ENCODE measurements around the gene IQSEC3. TPM values are rescaled to one million over a fixed set of nuclear protein-coding genes. Genes with fewer than 3 reads are reported as not detected.
"Not testable (repeated sequence)": the region's sequence is repeated elsewhere in the genome, so short reads cannot be mapped to it uniquely, and the experiment has no call there.

The IQSEC3 gene
- total RNA-seq, 1 donor from 2014 or later, result 8.8 TPM

DNA sequence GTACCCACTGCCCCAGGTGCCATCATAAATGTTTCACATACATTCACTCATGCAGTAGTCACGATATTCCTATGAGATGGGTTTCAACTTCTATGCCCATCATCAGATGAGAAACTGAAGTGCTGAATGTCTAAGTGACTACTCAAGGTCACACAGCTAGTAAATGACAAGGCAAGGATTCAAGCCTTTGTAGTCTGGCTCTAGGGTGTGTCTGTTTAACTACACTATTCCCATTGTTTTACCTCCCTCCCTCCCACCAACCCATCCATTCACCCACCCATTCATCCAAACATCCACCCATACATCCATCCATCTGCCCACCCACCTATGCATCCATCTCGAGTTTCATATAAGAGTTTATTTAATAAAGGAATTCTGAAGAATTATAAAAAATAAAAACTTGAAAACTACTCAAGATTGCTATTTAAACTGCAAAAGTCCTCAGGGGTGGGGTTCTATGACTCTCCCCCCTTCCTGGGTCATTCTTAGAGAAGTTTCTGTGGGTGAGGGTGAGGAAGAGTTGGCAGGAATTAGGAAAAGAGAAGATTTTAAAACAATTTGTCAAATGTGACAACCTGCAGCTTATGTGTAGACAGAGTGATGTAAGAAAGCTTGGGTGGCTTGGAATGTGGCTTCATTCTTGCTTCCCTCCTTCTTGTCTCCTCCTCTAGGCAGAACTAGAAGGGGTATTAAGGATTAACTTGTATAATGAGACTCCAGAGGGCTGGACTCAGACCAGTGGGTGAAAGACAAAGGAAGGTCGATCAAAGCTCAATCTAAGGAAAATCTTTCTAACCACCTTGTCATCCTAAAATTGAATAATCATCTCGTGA lies 13.4 kb upstream of the IQSEC3 start:
- H3K27ac Mint-ChIP-seq; H3K4me3 Mint-ChIP-seq; H3K9me3 Mint-ChIP-seq; H3K36me3 Mint-ChIP-seq; DNase-seq (ENCODE audit: low spot score in 2 of 2, unreplicated experiment in 2 of 2): not testable (repeated sequence)
- Mint-ChIP-seq H3K4me1 (peaks cover 23% of the 10 kb centered on the region), H3K27me3 (ENCODE audit: low read depth) (peaks cover 39% of the 10 kb centered on the region)

DNA sequence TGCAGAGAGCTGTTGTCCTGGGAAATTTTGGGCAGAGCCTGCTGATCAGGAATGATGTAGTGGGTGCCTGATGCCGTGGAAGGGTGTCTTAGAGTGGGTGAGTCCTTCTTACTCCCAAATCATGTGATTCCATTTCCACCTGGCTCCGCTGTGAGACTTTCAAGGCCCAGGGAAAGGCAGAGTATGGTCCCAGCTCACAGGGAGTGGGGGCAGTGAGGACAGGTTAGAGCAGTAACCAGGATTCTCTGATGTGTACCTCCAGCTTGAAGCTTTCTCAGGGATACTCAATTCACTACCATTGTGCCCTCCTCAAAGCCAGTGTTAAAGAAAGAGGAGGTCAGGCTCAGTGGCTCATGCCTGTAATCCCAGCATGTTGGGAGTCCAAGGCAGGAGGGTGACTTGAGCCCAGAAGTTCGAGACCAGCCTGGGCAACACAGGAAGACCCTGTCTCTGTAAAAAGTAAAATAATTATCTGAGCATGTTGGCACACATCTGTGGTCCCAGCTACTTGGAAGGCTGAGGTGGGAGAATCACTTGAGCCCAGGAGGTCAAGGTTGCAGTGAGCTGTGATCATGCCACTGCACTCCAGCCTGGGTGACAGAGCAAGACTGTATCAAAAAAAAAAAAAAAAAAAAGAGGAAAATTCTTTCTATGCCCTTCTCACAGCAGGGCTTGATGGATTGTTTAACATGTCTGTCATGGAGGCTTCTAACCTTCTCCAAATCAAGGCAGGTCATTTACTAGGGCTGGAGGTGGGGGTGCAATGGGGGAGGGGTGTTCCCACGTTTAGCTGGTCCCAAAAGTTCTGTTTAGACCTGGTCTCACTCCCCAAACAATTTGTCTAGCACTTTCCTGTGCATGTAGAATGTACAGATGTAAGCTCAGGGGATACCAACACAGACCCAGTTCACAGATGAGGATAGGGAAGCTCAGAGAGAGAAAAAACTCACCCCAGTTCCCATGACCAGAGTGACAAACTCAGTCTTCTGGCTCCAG lies 12.5 kb upstream of the IQSEC3 start:
- Mint-ChIP-seq H3K27ac (no peak overlapping the region), H3K4me1 (peaks cover 23% of the 10 kb centered on the region), H3K4me3 (no peak overlapping the region), H3K36me3 (peaks cover 3% of the 10 kb centered on the region), H3K9me3 (peaks cover 10% of the 10 kb centered on the region), H3K27me3 (ENCODE audit: low read depth) (peaks cover 43% of the 10 kb centered on the region)
- no peak for TF ChIP-seq CTCF (IDR thresholded peaks at IDR 0.05; ENCODE audit: unreplicated experiment)
- no peak for DNase-seq (ENCODE audit: low spot score in 2 of 2, unreplicated experiment in 2 of 2)

GRCh38 chr12:54750-55535 lies 11.6 kb upstream of the IQSEC3 start:
- DNase-seq (ENCODE audit: low spot score in 2 of 2, unreplicated experiment in 2 of 2), result no peak
- Mint-ChIP-seq H3K27ac (no peak overlapping the region), H3K4me1 (peaks cover 23% of the 10 kb centered on the region), H3K4me3 (no peak overlapping the region), H3K27me3 (ENCODE audit: low read depth) (peaks cover 46% of the 10 kb centered on the region), H3K9me3 (peaks cover 17% of the 10 kb centered on the region), H3K36me3 (peaks cover 5% of the 10 kb centered on the region)
- TF ChIP-seq CTCF (IDR thresholded peaks at IDR 0.05; ENCODE audit: unreplicated experiment), result no peak

DNA sequence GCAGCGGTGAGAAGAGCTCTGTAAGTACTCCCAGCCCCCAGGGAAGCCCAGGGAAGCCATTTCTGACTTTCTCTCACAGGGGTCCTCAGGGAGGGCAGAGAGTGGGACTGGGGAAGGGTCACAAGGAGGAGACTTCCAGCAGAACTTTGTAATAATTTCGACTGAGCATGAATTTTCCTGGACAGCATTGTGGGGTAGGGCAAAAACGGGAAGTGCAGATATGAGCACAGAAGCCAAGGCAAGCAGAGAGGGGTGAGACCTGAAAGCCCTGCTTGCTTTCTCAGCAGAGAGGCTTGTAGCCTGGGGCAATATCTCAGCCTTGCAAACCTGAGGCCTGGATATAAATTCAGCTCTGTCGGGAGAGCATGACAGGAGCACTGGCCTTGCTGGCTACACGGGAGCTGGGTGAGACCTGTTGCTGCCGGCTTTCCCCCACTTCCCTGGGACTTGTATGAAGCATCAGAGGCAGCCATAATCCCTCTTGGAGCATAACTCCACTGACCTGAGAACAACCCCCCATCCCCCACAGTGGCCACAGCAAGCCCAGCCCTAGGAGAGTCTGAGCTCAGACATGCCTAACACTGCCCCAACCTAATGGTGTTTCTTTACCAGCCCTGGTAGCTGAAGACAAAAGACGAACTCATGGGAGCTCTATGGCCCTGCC lies 9.8 kb upstream of the IQSEC3 start:
- Mint-ChIP-seq H3K9me3 (peaks cover 27% of the 10 kb centered on the region), H3K4me3 (no peak overlapping the region), H3K4me1 (peaks cover 23% of the 10 kb centered on the region), H3K36me3 (peaks cover 5% of the 10 kb centered on the region), H3K27ac (peak overlapping the region; percentile 94), H3K27me3 (ENCODE audit: low read depth) (peaks cover 57% of the 10 kb centered on the region)
- TF ChIP-seq CTCF (IDR thresholded peaks at IDR 0.05; ENCODE audit: unreplicated experiment), result no peak
- no peak for DNase-seq (ENCODE audit: low spot score in 2 of 2, unreplicated experiment in 2 of 2)

DNA sequence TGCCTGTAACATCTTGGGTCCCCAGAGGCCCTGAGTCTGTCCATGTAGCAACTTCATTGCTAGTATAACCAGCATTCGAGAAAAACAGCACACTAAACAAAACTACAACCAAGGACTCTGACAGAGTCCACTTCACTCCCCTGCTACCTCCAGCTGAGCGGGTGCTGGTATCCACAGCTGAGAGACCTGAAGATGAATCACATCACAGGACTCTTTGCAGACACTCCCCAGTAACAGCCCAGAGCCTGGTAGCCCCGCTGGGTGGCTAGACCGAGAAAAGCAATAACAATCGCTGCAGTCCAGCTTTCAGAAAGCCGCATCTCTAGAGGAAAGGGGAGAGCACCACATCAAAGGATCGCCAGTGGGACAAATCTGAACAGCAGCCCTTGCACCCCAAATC lies 9.0 kb upstream of the IQSEC3 start:
- no peak for DNase-seq (ENCODE audit: low spot score in 2 of 2, unreplicated experiment in 2 of 2)
- Mint-ChIP-seq H3K36me3 (peaks cover 5% of the 10 kb centered on the region), H3K27me3 (ENCODE audit: low read depth) (peaks cover 56% of the 10 kb centered on the region), H3K4me1 (peaks cover 23% of the 10 kb centered on the region), H3K27ac (peak overlapping the region; percentile 94), H3K4me3 (no peak overlapping the region), H3K9me3 (peaks cover 29% of the 10 kb centered on the region)
- TF ChIP-seq CTCF (IDR thresholded peaks at IDR 0.05; ENCODE audit: unreplicated experiment), result no peak
